ENCODE data around the gene ITGA5. TPM values are rescaled to one million over a fixed set of nuclear protein-coding genes. Genes with fewer than 3 reads are reported as not detected.

ITGA5 gene
- total and polyA plus RNA-seq, 9 of the 15 experiments (the other 6 are each of a cell fraction or from before 2014, with no cell fraction given), result 9.1 to 82.1 (median 47.4) TPM

GRCh38 chr12:54417712-54418440 is 1.2 kb downstream of the ITGA5 start:
- no peak overlapping the region for H2AFZ ChIP-seq (ENCODE audit: low read depth, low read length)
- no peak for TF ChIP-seq STAG1 (CRISPR knock-in tag; IDR thresholded peaks at IDR 0.05; ENCODE audit: borderline replicate concordance)
- no peak for TF ChIP-seq ATF3 (IDR thresholded peaks at IDR 0.05)
- no peak for TF ChIP-seq ATF3 (CRISPR knock-in tag; conservative IDR thresholded peaks at IDR 0.05)
- no peak for TF ChIP-seq RNF219 (CRISPR knock-in tag; IDR thresholded peaks at IDR 0.05)
- no peak for TF ChIP-seq ZNF384 (IDR thresholded peaks at IDR 0.05; ENCODE audit: low read depth, low read length)
- no peak for TF ChIP-seq GATAD2A (IDR thresholded peaks at IDR 0.05)
- no peak for TF ChIP-seq MAZ (CRISPR knock-in tag; conservative IDR thresholded peaks at IDR 0.05 in 1 of 2, IDR thresholded peaks at IDR 0.05 in 1 of 2)
- no peak for TF ChIP-seq HNRNPH1 (optimal IDR thresholded peaks at IDR 0.05; ENCODE audit: low read depth, low read length)
- TF ChIP-seq BHLHE40 (IDR thresholded peaks at IDR 0.05; ENCODE audit: low read length), result no peak
- no peak for TF ChIP-seq SRSF3 (IDR thresholded peaks at IDR 0.05; ENCODE audit: insufficient read depth, low read length)
- no peak for TF ChIP-seq MYNN (IDR thresholded peaks at IDR 0.05)
- no peak for TF ChIP-seq MYNN (CRISPR knock-in tag; IDR thresholded peaks at IDR 0.05)
- TF ChIP-seq CEBPB (tag; IDR thresholded peaks at IDR 0.05), result no peak
- peak in 1 of 2 experiments; percentile 31; a peak in 1 of 4 replicates for TF ChIP-seq SRF (CRISPR knock-in tag; IDR thresholded peaks at IDR 0.05)
- TF ChIP-seq ETS1 (conservative IDR thresholded peaks at IDR 0.05; ENCODE audit: control insufficient read depth, low read depth, low read length), result no peak
- TF ChIP-seq SNRNP70 (optimal IDR thresholded peaks at IDR 0.05; ENCODE audit: low read depth, low read length), result no peak
- no peak for TF ChIP-seq ZNF707 (CRISPR knock-in tag; conservative IDR thresholded peaks at IDR 0.05)
- TF ChIP-seq TAF1 (IDR thresholded peaks at IDR 0.05; ENCODE audit: control insufficient read depth, extremely low read depth, insufficient read depth, low read length, severe bottlenecking), result peak; percentile 46
- no peak for TF ChIP-seq POLR2B (IDR thresholded peaks at IDR 0.05; ENCODE audit: low read depth, partially characterized antibody)

More at GRCh38 chr12:54417712-54418440, 1.2 kb downstream of the ITGA5 start:
- WGBS (ENCODE audit: insufficient coverage, low coverage, missing lambda C conversion rate), result 2% methylated on average over 16 of the region's 25 CpGs
- H3K36me3 ChIP-seq (ENCODE audit: control insufficient read depth, insufficient read depth, low read length), result peaks cover 32% of the 10 kb centered on the region; the same call in 2 of the 3 replicates
- peak overlapping the region; percentile 88 for H3K27ac ChIP-seq (ENCODE audit: extremely low read depth, low read depth, low read length)
- H3K79me2 ChIP-seq (ENCODE audit: control insufficient read depth, insufficient read depth, low read length), result peaks cover 68% of the 10 kb centered on the region
- TSS peak; percentile 36 for BruUV-seq (replicated peaks)
- H3K27me3 ChIP-seq (ENCODE audit: control insufficient read depth in 2 of 2, insufficient read depth in 2 of 2, low read length in 2 of 2), result no peaks in the 10 kb centered on the region
- in situ Hi-C loops (cut with MboI), result no loop called here
- no peaks in the 10 kb centered on the region for H3K9me3 ChIP-seq (replicated peaks; ENCODE audit: control insufficient read depth, insufficient read depth, low read depth, low read length)
- ChIA-PET CTCF (ENCODE audit: low intra/inter-chr PET ratio) (no interaction called here), POLR2A (interaction anchor here (0.7 to 5.2 kb wide), 3 partner anchors 9 to 20 kb away, joined by 3 to 36 read pairs (median 5); no protein-coding TSS in a partner anchor)
- H3K9ac ChIP-seq (ENCODE audit: insufficient read depth in 1 of 2, low read depth in 2 of 2, low read length in 2 of 2), result peak overlapping the region; percentile 91 to 97
- intact Hi-C loops (cut with micrococcal nuclease), result loop anchor here (2.0 kb wide), 1 partner anchor 15 kb away; no protein-coding TSS in a partner anchor
- peaks cover 52 to 66% of the 10 kb centered on the region in 2 experiments for H3K4me1 ChIP-seq (replicated peaks in 1 of 2; ENCODE audit: control insufficient read depth in 2 of 2, insufficient read depth in 2 of 2, low read length in 2 of 2)
- FAIRE-seq, result peak; percentile 61
- ATAC-seq, result peak; percentile 38
- peak overlapping the region; percentile 100 for H3K4me3 ChIP-seq
- peaks cover 10% of the 10 kb centered on the region for H3K9me1 ChIP-seq (ENCODE audit: control insufficient read depth, insufficient read depth, low read length)
- peak; percentile 38 to 68 (median 60) for DNase-seq (ENCODE audit: extremely low read depth in 1 of 4, low spot score in 3 of 4)
- H4K20me1 ChIP-seq (replicated peaks; ENCODE audit: control insufficient read depth, insufficient read depth, low read length), result peaks cover 22% of the 10 kb centered on the region
- peak overlapping the region; percentile 99 for H3K4me2 ChIP-seq (ENCODE audit: insufficient read depth, low read length)
